ENCODE measurements around the gene SPEF2. TPM values are rescaled to one million over a fixed set of nuclear protein-coding genes. Genes with fewer than 3 reads are reported as not detected.

Gene SPEF2
- total RNA-seq, 1 donor from 2014 or later = 9.9 TPM

DNA sequence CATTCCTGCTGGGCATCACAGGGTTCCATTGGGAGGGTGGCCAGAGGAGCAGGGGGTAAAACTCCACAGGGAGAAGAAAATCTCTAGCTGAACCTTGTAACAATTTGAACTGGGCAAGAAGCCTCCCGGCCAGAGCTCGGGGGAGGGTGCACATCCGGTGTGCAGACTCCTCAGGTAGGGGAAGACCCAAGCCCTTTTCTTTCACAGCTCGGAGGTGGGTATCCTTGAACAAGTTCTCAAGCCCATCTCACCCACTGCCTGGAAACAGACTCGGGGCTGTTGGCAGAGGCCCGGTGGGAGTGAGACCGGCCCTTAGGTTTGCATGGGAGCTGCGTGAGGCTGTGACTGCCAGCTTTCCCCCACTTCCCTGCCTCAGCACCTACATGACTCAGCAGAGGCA lies 127.5 kb downstream of the SPEF2 start:
- no peaks in the 10 kb centered on the region for H3K9me3 ChIP-seq
- intact Hi-C loops (cut with DNase I) = no loop called here
- TF ChIP-seq, protein P1, sequence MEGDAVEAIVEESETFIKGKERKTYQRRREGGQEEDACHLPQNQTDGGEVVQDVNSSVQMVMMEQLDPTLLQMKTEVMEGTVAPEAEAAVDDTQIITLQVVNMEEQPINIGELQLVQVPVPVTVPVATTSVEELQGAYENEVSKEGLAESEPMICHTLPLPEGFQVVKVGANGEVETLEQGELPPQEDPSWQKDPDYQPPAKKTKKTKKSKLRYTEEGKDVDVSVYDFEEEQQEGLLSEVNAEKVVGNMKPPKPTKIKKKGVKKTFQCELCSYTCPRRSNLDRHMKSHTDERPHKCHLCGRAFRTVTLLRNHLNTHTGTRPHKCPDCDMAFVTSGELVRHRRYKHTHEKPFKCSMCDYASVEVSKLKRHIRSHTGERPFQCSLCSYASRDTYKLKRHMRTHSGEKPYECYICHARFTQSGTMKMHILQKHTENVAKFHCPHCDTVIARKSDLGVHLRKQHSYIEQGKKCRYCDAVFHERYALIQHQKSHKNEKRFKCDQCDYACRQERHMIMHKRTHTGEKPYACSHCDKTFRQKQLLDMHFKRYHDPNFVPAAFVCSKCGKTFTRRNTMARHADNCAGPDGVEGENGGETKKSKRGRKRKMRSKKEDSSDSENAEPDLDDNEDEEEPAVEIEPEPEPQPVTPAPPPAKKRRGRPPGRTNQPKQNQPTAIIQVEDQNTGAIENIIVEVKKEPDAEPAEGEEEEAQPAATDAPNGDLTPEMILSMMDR (IDR thresholded peaks at IDR 0.05) = no peak
- H3K4me3 ChIP-seq = no peak overlapping the region
- ATAC-seq (no peak), DNase-seq (no peak)
- no peak overlapping the region for H3K27ac ChIP-seq
- H3K27me3 ChIP-seq = no peaks in the 10 kb centered on the region
- no peaks in the 10 kb centered on the region for H3K36me3 ChIP-seq
- H3K4me1 ChIP-seq = no peaks in the 10 kb centered on the region

DNA sequence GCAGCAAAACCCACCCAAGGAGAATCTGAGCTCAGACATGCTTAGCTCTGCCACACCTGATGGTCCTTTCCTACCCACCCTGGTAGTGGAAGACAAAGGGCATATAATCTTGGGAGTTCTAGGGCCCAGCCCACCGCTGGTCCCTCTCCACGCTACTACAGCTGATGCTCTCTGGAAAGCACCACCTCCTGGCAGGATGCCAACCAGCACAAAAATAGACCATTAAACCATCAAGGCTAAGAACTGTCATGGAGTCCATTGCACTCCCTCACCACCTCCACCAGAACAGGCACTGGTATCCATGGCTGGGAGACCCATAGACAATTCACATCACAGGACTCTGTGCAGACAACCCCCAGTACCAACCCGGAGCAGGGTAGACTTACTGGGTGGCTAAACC lies 128.0 kb downstream of the SPEF2 start:
- intact Hi-C loops (cut with DNase I) = no loop called here
- Histone ChIP-seq H3K4me1 (no peaks in the 10 kb centered on the region), H3K4me3 (no peak overlapping the region), H3K36me3 (no peaks in the 10 kb centered on the region), H3K9me3 (no peaks in the 10 kb centered on the region), H3K27ac (no peak overlapping the region), H3K27me3 (no peaks in the 10 kb centered on the region)
- TF ChIP-seq, protein P1 (IDR thresholded peaks at IDR 0.05) = no peak
- DNase-seq (no peak), ATAC-seq (no peak)

DNA sequence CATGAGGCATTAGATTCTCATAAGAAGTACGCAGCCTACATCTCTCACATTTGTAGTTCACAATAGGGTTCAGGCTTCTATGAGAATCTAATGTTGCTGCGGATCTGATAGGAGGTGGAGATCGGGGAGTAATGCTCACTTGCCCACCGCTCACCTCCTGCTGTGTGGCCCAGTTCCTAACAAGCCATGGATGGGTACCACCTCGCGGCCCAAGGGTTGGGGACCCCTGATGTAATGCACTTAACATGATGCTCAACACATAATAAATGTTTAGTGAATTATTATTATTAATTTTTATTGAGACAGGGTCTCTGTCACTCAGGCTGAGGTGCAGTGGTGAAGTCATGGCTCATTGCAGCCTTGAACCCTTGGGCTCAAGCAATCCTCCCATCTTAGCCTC lies 134.3 kb downstream of the SPEF2 start:
- Histone ChIP-seq H3K27ac (no peak overlapping the region), H3K9me3 (no peaks in the 10 kb centered on the region), H3K4me1 (no peaks in the 10 kb centered on the region), H3K4me3 (no peak overlapping the region), H3K27me3 (no peaks in the 10 kb centered on the region), H3K36me3 (no peaks in the 10 kb centered on the region)
- intact Hi-C loops (cut with DNase I) = no loop called here
- ATAC-seq = no peak
- TF ChIP-seq, protein P1 (IDR thresholded peaks at IDR 0.05) = no peak
- no peak for DNase-seq

DNA sequence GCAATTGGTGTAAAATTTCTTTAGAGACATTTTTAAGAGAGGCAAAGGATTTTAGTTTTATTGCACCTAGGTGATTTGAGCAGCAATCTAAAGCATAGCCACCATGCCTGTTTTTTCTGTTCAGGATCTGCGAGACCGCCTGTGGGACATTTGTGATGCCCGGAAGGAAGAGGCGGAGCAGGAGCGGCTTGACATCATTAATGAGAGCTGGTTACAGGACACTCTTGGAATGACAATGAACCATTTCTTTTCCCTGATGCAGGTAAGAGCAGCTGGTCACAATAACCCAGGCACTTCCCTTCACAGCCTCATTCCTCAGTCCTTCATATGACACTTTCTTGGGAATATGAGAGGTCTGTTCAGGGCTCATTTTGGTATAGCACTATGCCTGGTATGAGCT lies 135.8 kb downstream of the SPEF2 start:
- Histone ChIP-seq H3K27ac (no peak overlapping the region), H3K4me3 (no peak overlapping the region), H3K27me3 (no peaks in the 10 kb centered on the region), H3K36me3 (no peaks in the 10 kb centered on the region), H3K4me1 (no peaks in the 10 kb centered on the region), H3K9me3 (no peaks in the 10 kb centered on the region)
- intact Hi-C loops (cut with DNase I) = no loop called here
- DNase-seq (no peak), ATAC-seq (no peak)
- TF ChIP-seq, protein P1 (IDR thresholded peaks at IDR 0.05) = no peak

DNA sequence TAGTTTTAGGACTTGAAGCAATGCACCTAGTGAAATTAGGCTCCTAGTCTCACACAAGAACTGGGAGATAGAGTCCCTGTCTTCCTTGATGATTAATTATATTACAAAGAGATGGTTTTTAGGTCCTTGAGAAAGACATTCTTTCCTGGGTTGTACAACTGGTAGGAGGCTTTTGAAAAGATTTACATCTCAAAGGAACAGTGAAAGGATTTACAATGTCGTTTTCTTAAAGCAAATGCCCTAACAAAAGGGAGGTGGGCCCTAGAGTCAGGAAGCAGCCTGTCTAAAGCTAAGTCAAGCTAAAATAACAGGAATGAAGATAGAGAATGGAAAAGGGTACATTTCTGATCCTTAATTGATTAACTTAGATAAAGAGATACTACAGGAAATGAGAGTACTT lies 136.8 kb downstream of the SPEF2 start:
- no peak for DNase-seq
- Histone ChIP-seq H3K36me3 (no peaks in the 10 kb centered on the region), H3K9me3 (no peaks in the 10 kb centered on the region), H3K27ac (no peak overlapping the region), H3K4me3 (no peak overlapping the region), H3K4me1 (no peaks in the 10 kb centered on the region), H3K27me3 (no peaks in the 10 kb centered on the region)
- no peak for ATAC-seq
- TF ChIP-seq, protein P1 (IDR thresholded peaks at IDR 0.05) = no peak
- intact Hi-C loops (cut with DNase I) = no loop called here

DNA sequence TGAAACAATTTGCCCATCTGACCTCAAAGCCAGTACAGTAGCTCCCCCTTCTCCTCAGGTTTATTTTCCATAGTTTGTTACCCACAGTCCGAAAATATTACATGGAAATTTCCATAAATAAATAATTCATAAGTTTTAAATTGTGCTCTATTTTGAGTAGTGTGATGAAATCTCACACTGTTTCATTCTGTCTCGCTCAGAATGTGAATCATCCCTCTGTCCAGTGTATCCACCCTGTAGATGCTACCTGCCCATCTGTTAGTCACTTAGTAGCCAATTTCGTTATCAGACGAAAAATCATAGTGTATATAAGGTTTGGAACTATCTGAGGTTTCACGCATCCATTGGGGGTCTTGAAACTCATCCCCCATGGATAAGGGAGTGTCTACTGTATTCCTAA lies 138.3 kb downstream of the SPEF2 start:
- TF ChIP-seq, protein P1 (IDR thresholded peaks at IDR 0.05) = no peak
- no peaks in the 10 kb centered on the region for H3K27me3 ChIP-seq
- intact Hi-C loops (cut with DNase I) = no loop called here

More for the DNA sequence above, 138.3 kb downstream of the SPEF2 start:
- Histone ChIP-seq H3K4me3 (no peak overlapping the region), H3K36me3 (no peaks in the 10 kb centered on the region), H3K4me1 (no peaks in the 10 kb centered on the region), H3K27ac (no peak overlapping the region), H3K9me3 (no peaks in the 10 kb centered on the region)
- no peak for ATAC-seq
- no peak for DNase-seq

All from upper lobe of right lung (tissue), 1 donor.